SKM-1 (cell line): ENCODE data around the gene UCN2.

Experiments used
- DNase-seq: peaks from one replicate; lab custom pipeline; 2025; ENCODE audit not compliant: unreplicated experiment; lab: John Stamatoyannopoulos, UW

UCN2 gene

GRCh38 chr3:48563382-48563918, at the start of gene UCN2:
UCN2 (minus strand) TSS chr3:48563781; CDS start chr3:48563124, 657 bp downstream.
- DNase-seq: no peak

- DNase-seq: no peak
Measured at GRCh38 chr3:48612309-48612708, 48.7 kb upstream of the UCN2 start.

GRCh38 chr3:48609088-48610005, 45.8 kb upstream of the UCN2 start, which contains the start of gene UQCRC1:
UQCRC1 (minus strand) TSS chr3:48609646; CDS start chr3:48609620, 26 bp downstream.
- DNase-seq: peak; percentile 88

GRCh38 chr3:48607519-48607918, 43.9 kb upstream of the UCN2 start:
- no peak for DNase-seq

- DNase-seq: no peak
Measured at GRCh38 chr3:48601622-48601994, 38.0 kb upstream of the UCN2 start.

GRCh38 chr3:48600711-48601621, 37.4 kb upstream of the UCN2 start:
- no peak for DNase-seq

- no peak for DNase-seq
Measured at GRCh38 chr3:48599509-48600285, 36.1 kb upstream of the UCN2 start.

- no peak for DNase-seq
Measured at GRCh38 chr3:48599077-48599501, 35.5 kb upstream of the UCN2 start.

- no peak for DNase-seq
Measured at GRCh38 chr3:48598323-48599076, 34.9 kb upstream of the UCN2 start.

- DNase-seq: no peak
Measured at GRCh38 chr3:48597408-48597800, 33.8 kb upstream of the UCN2 start.

- DNase-seq: no peak
Measured at GRCh38 chr3:48596676-48597407, 33.3 kb upstream of the UCN2 start.

GRCh38 chr3:48596157-48596556, 32.6 kb upstream of the UCN2 start:
- no peak for DNase-seq

GRCh38 chr3:48595526-48596121, 32.0 kb upstream of the UCN2 start:
- no peak for DNase-seq

- DNase-seq: no peak
Measured at GRCh38 chr3:48595075-48595525, 31.5 kb upstream of the UCN2 start, which contains the start of gene COL7A1. COL7A1 (minus strand) TSS chr3:48595329; CDS start chr3:48595159, 170 bp downstream.

GRCh38 chr3:48594417-48595049, 31.0 kb upstream of the UCN2 start:
- no peak for DNase-seq

- DNase-seq: no peak
Measured at GRCh38 chr3:48593337-48593736, 29.8 kb upstream of the UCN2 start.

GRCh38 chr3:48592519-48593087, 29.0 kb upstream of the UCN2 start:
- DNase-seq: no peak
